K562 (cell line): Measurements from ENCODE around the gene VEGFA. TPM values are rescaled to one million over a fixed set of nuclear protein-coding genes. Genes with fewer than 3 reads are reported as not detected.

ENCODE experiments used
- AFF4 ChIP-seq: sonication (generic); formaldehyde crosslinking; IDR thresholded peaks from 2 replicates; pipeline ENCODE4 v1.8.0; 2023; ENCODE audit warnings: mild to moderate bottlenecking, missing genetic modification reagents
- BACH1 ChIP-seq: fragments of 200-800 bp; sonication (Bioruptor generic); IDR thresholded peaks from 2 replicates; pipeline ENCODE4 v1.6.1; 2016; ENCODE audit warnings: missing genetic modification characterization, missing compliant biosample characterization
- CBX2 ChIP-seq: fragments of 200-600 bp; sonication (generic); IDR thresholded peaks from one replicate; pipeline ENCODE4 v1.6.1; 2012; ENCODE audit warnings: mild to moderate bottlenecking, low read length, inconsistent platforms; ENCODE audit not compliant: insufficient read depth, poor library complexity, severe bottlenecking
- E2F5 ChIP-seq: sonication (generic); formaldehyde crosslinking; IDR thresholded peaks from 2 replicates; pipeline ENCODE4 v1.8.0; 2022; ENCODE audit warnings: mild to moderate bottlenecking, missing genetic modification reagents
- ETV1 ChIP-seq: fragments of 450-650 bp; conservative IDR thresholded peaks from 2 replicates; pipeline ENCODE4 v1.6.1; 2016; ENCODE audit warnings: missing genetic modification characterization, control low read depth, low read depth, missing compliant biosample characterization
- FOXJ3 ChIP-seq: sonication (generic); formaldehyde crosslinking; IDR thresholded peaks from 2 replicates; pipeline ENCODE4 v1.4.0; 2020; ENCODE audit warnings: mild to moderate bottlenecking, missing genetic modification reagents
- GATAD2A ChIP-seq: fragments of 450-650 bp; IDR thresholded peaks from 2 replicates; pipeline ENCODE4 v1.6.1; 2017
- HIVEP1 ChIP-seq: fragments of 250-450 bp; sonication (Bioruptor Pico); IDR thresholded peaks from 2 replicates; pipeline ENCODE4 v1.4.0; 2020; ENCODE audit warnings: mild to moderate bottlenecking
- NCOA6 ChIP-seq: fragments of 450-650 bp; IDR thresholded peaks from 2 replicates; pipeline ENCODE4 v1.6.1; 2017; ENCODE audit warnings: mild to moderate bottlenecking
- NR3C1 ChIP-seq: sonication (generic); formaldehyde crosslinking; IDR thresholded peaks from 2 replicates; pipeline ENCODE4 v1.8.1; 2022; ENCODE audit warnings: missing genetic modification reagents
- RBBP5 ChIP-seq: fragments of 200-600 bp; sonication (generic); IDR thresholded peaks from 2 replicates; pipeline ENCODE4 v1.6.1; 2012; ENCODE audit warnings: borderline replicate concordance, mild to moderate bottlenecking, low read length, control low read depth, inconsistent platforms; ENCODE audit not compliant: insufficient read depth, poor library complexity, severe bottlenecking
- RBM25 ChIP-seq: fragments of 200-400 bp; formaldehyde crosslinking; IDR thresholded peaks from 2 replicates; pipeline ENCODE4 v1.6.1; 2018; ENCODE audit warnings: low read length, low read depth, moderate library complexity; ENCODE audit not compliant: severe bottlenecking
- SREBF2 ChIP-seq: sonication (generic); formaldehyde crosslinking; IDR thresholded peaks from 2 replicates; pipeline ENCODE4 v1.4.0; 2020; ENCODE audit warnings: mild to moderate bottlenecking, missing genetic modification reagents
- ZFP36 ChIP-seq: fragments of 150-350 bp; IDR thresholded peaks from 2 replicates; pipeline ENCODE4 v1.6.1; 2018; ENCODE audit warnings: low read length, low read depth; ENCODE audit not compliant: partially characterized antibody
- ZNF212 ChIP-seq: fragments of 450-650 bp; formaldehyde crosslinking; IDR thresholded peaks from 2 replicates; pipeline ENCODE4 v1.4.0; 2020; ENCODE audit warnings: mild to moderate bottlenecking
- ZNF23 ChIP-seq: fragments of 250-450 bp; sonication (Bioruptor Pico); IDR thresholded peaks from 2 replicates; pipeline ENCODE4 v1.4.0; 2020; ENCODE audit warnings: mild to moderate bottlenecking
- ZNF408 ChIP-seq: fragments of 250-450 bp; sonication (Bioruptor Pico); IDR thresholded peaks from 2 replicates; pipeline ENCODE4 v1.4.0; 2020; ENCODE audit warnings: low read depth, mild to moderate bottlenecking, moderate library complexity
- ZNF436 ChIP-seq: fragments of 250-450, 450-650 bp; sonication (Bioruptor Pico); formaldehyde crosslinking; IDR thresholded peaks from 2 replicates; pipeline ENCODE4 v1.7.0; 2020; ENCODE audit warnings: mild to moderate bottlenecking
- ZNF668 ChIP-seq: fragments of 250-450 bp; sonication (Bioruptor Pico); IDR thresholded peaks from 2 replicates; pipeline ENCODE4 v1.8.0; 2022; ENCODE audit warnings: mild to moderate bottlenecking, inconsistent platforms
- polyA plus RNA-seq, 8 experiments: library from polyadenylated mRNA; depleted of rRNA in 4 of 8; stranded (reverse) in 5 of 8; unstranded in 3 of 8; fragments of >200 nt; fragmentation: Nextera tagmentation in 2 of 8; fragmentation: Illumina TruSeq in 1 of 8; extraction: Ambion mirVana in 2 of 8; extraction: Trizol in 1 of 8; gene quantifications; 2 replicates each; pipeline versions ENCODE4 v1.2.1 to v1.2.3, GENCODE V29; 2011 to 2014; ENCODE audit warnings: inconsistent platforms in 1 of 8, missing spikeins in 1 of 8
- total RNA-seq, 7 experiments: library from RNA; depleted of rRNA in 6 of 7; stranded (reverse); fragments of >200 nt in 6 of 7; fragmentation: Illumina TruSeq in 2 of 7; extraction: Trizol in 2 of 7; gene quantifications; 2 replicates each; pipeline versions ENCODE4 v1.2.1 to v1.2.3, GENCODE V29; 2011 to 2021; ENCODE audit warnings: low replicate concordance in 1 of 7
- TF ChIP-seq, protein P1 (sequence below): fragments of 450-650 bp; IDR thresholded peaks from 2 replicates; pipeline ENCODE4 v1.6.1; 2017; ENCODE audit warnings: antibody characterized with exemption
- TF ChIP-seq, protein P2 (sequence below), 3 experiments: IDR thresholded peaks in 2 of 3; conservative IDR thresholded peaks in 1 of 3; 2 replicates each; pipeline ENCODE4 v1.5.1; 2011 to 2012; ENCODE audit warnings: low read length in 3 of 3, mild to moderate bottlenecking in 3 of 3, control low read depth in 2 of 3, improper control_type of control experiment in 1 of 3, inconsistent platforms in 1 of 3, low read depth in 1 of 3, mixed read lengths in 1 of 3, moderate library complexity in 1 of 3; ENCODE audit not compliant: insufficient read depth in 2 of 3

Gene VEGFA
- total and polyA plus RNA-seq, 9 of the 15 experiments (the other 6 are each of a cell fraction or from before 2014, with no cell fraction given) = 14.0 to 271 (median 124) TPM

- no peak for TF ChIP-seq AFF4
- no peak for TF ChIP-seq ZNF23
- TF ChIP-seq RBM25 = no peak
- TF ChIP-seq, protein P1, sequence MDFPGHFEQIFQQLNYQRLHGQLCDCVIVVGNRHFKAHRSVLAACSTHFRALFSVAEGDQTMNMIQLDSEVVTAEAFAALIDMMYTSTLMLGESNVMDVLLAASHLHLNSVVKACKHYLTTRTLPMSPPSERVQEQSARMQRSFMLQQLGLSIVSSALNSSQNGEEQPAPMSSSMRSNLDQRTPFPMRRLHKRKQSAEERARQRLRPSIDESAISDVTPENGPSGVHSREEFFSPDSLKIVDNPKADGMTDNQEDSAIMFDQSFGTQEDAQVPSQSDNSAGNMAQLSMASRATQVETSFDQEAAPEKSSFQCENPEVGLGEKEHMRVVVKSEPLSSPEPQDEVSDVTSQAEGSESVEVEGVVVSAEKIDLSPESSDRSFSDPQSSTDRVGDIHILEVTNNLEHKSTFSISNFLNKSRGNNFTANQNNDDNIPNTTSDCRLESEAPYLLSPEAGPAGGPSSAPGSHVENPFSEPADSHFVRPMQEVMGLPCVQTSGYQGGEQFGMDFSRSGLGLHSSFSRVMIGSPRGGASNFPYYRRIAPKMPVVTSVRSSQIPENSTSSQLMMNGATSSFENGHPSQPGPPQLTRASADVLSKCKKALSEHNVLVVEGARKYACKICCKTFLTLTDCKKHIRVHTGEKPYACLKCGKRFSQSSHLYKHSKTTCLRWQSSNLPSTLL = no peak
- TF ChIP-seq ZNF668 (CRISPR knock-in tag) = no peak
- no peak for TF ChIP-seq E2F5 (CRISPR knock-in tag)
- no peak for TF ChIP-seq CBX2
- TF ChIP-seq ETV1 = no peak
- no peak for TF ChIP-seq ZNF436 (CRISPR knock-in tag)
- no peak for TF ChIP-seq BACH1 (tag)
- TF ChIP-seq, protein P2, sequence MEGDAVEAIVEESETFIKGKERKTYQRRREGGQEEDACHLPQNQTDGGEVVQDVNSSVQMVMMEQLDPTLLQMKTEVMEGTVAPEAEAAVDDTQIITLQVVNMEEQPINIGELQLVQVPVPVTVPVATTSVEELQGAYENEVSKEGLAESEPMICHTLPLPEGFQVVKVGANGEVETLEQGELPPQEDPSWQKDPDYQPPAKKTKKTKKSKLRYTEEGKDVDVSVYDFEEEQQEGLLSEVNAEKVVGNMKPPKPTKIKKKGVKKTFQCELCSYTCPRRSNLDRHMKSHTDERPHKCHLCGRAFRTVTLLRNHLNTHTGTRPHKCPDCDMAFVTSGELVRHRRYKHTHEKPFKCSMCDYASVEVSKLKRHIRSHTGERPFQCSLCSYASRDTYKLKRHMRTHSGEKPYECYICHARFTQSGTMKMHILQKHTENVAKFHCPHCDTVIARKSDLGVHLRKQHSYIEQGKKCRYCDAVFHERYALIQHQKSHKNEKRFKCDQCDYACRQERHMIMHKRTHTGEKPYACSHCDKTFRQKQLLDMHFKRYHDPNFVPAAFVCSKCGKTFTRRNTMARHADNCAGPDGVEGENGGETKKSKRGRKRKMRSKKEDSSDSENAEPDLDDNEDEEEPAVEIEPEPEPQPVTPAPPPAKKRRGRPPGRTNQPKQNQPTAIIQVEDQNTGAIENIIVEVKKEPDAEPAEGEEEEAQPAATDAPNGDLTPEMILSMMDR (IDR thresholded peaks at IDR 0.05 in 2 of 3, conservative IDR thresholded peaks at IDR 0.05 in 1 of 3; ENCODE audit: insufficient read depth in 2 of 3, low read depth in 1 of 3, low read length in 3 of 3) = peak; percentile 80 to 94 (median 85)
- TF ChIP-seq ZFP36 = no peak
- no peak for TF ChIP-seq FOXJ3 (CRISPR knock-in tag)
- peak; percentile 38; the same call in 1 of the 2 replicates for TF ChIP-seq GATAD2A
- no peak for TF ChIP-seq NR3C1 (CRISPR knock-in tag)
- no peak for TF ChIP-seq RBBP5
- TF ChIP-seq NCOA6 = no peak
- no peak for TF ChIP-seq ZNF212
- no peak for TF ChIP-seq SREBF2
- no peak for TF ChIP-seq HIVEP1 (CRISPR knock-in tag)
- TF ChIP-seq ZNF408 = no peak
Observed at GRCh38 chr6:43758617-43759050, 11.4 kb upstream of the VEGFA start (continued).
